Stimulated activated naive B cell treated with anti-CD40 and anti-IgM and Interleukin-4, amounts not matched to agents 10 μg/mL and 1 μg/mL and 100 μg/mL, for 72 hours (primary cell): ENCODE measurements around the gene ZMAT5.
"Not testable (repeated sequence)": the region's sequence is repeated elsewhere in the genome, so short reads cannot be mapped to it uniquely, and the experiment has no call there.

Source experiments
- ATAC-seq, 2 donors: fragments of 150-1000 bp; cut with Tn5 transposase; replicated peaks; 2 replicates each; pipeline ENCODE4 v1.10.0; 2021; ENCODE audit warnings: moderate library complexity in 1 of 2
- DNase-seq: peaks from one replicate; pipeline ENCODE4 v3.0.0; 2021
- H3K27ac Mint-ChIP-seq: one replicate; pipeline ENCODE4 v1.8.0; 2022; ENCODE audit warnings: mild to moderate bottlenecking, mixed read lengths
- H3K27me3 Mint-ChIP-seq, 2 donors: one replicate each; pipeline ENCODE4 v1.8.0; 2022; ENCODE audit warnings: mixed read lengths in 2 of 2
- H3K36me3 Mint-ChIP-seq, 2 donors: one replicate each; pipeline ENCODE4 v1.8.0; 2022; ENCODE audit warnings: mixed read lengths in 2 of 2, mild to moderate bottlenecking in 1 of 2
- H3K4me1 Mint-ChIP-seq, 2 donors: one replicate each; pipeline ENCODE4 v1.8.0; 2022; ENCODE audit warnings: mixed read lengths in 2 of 2, mild to moderate bottlenecking in 1 of 2
- H3K4me3 Mint-ChIP-seq, 2 donors: one replicate each; pipeline ENCODE4 v1.8.0; 2022; ENCODE audit warnings: mild to moderate bottlenecking in 2 of 2, mixed read lengths in 2 of 2, moderate library complexity in 1 of 2
- H3K9me3 Mint-ChIP-seq, 2 donors: one replicate each; pipeline ENCODE4 v1.8.0; 2022; ENCODE audit warnings: mixed read lengths in 2 of 2, mild to moderate bottlenecking in 1 of 2

The ZMAT5 gene

DNA sequence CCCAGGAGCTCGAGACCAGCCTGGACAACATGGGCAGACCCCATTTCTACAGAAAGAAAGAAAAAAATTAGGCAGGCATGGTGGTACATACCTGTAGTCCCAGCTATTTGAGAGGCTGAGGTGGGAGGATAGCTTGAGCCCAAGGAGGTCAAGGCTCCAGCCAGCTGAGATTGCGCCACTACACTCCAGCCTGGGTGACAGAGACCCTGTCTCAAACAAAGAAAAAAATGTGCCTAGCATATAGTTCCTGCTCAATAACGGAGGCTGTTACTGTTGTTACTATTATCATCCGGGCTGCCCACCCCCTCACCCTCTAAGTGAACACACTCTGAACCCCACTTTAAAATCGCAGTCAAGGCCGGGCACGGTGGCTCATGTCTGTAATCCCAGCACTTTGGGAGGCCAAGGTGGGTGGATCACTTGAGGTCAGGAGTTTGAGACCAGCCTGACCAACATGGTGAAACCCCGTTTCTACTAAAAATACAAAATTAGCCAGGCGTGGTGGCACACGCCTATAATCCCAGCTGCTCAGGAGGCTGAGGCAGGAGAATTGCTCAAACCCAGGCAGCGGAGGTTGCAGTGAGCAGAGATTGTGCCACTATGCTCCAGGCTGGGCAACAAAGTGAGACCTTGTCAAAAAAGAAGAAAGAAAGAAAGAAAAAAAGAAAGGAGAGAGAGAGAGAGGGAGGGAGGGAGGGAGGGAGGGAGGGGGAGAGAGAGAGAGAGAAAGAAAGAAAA lies 12.0 kb downstream of the ZMAT5 start:
- H3K9me3 Mint-ChIP-seq, H3K27me3 Mint-ChIP-seq, ATAC-seq, DNase-seq: not testable (repeated sequence)
- H3K4me1 Mint-ChIP-seq = peaks cover 13 to 24% of the 10 kb centered on the region in 2 donors
- H3K36me3 Mint-ChIP-seq = peaks cover 10 to 12% of the 10 kb centered on the region in 2 donors
- H3K4me3 Mint-ChIP-seq = peak overlapping the region in 1 of 2 donors; percentile 29
- peak overlapping the region; percentile 59 for H3K27ac Mint-ChIP-seq

DNA sequence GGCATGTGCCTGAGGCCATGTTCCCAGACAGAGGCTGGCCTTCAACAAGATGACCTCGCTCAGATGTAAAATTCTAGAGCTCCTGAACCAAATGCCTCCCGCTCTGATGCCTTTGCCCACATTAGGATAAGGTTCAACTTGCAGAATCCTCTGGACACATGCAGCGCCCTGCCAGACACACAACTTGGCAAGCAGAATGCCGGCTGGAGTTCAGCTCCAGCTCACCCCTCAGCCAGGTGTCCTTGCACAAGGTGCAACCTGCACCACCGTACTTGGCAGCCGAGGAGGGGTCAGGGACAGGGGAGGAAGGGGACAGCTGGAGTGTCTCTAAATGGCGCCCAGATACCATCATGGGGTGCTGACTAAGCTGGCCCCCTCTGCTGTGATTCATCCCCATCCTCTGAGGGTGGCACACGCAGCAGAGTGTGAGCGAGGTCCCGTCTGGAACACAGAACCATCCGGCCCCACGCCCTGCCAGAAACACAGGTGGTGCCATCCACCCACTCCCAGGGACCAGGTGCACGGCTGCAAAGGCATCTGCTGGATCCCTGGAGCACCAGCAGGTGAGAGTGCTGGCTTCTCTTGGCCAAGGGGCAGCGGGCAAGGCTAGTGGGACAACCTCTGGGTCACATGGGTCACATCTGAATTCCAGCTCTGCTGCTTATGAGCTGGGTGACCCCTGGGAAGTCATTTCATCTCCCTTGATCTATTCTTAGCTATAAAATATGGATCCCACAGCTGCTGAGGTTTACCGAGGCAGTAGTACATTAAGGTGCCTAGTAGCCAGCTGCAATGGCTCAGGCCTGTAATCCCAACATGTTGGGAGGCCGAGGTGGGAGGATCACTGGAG lies 12.8 kb downstream of the ZMAT5 start:
- H3K27me3 Mint-ChIP-seq = no peaks in the 10 kb centered on the region
- ATAC-seq = no peak
- no peak overlapping the region for H3K27ac Mint-ChIP-seq

DNA sequence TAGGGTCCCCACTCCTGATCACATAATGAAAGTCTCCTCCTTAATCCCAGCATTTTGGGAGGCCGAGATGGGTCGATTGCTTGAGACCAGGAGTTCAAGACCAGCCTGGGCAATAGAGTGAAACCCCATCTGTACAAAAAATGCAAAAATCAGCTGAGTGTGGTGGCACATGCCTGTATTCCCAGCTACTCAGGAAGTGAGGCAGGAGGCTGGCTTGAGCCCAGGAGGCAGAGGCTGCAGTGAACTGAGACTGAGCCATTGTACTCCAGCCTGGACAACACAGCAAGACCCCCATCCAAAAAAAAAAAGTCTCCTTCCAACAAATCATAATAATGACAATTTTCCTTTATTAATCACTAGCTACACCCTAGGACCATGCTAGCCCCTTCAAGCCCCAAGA lies 15.1 kb downstream of the ZMAT5 start:
- Mint-ChIP-seq H3K9me3 (no peaks in the 10 kb centered on the region), H3K4me3 (no peak overlapping the region), H3K27ac (no peak overlapping the region), H3K27me3 (no peaks in the 10 kb centered on the region), H3K4me1 (peaks cover 9 to 18% of the 10 kb centered on the region in 2 donors), H3K36me3 (peaks cover 24 to 26% of the 10 kb centered on the region in 2 donors)
- DNase-seq (no peak), ATAC-seq (no peak)

More for the DNA sequence above, 12.8 kb downstream of the ZMAT5 start:
- peaks cover 11 to 20% of the 10 kb centered on the region in 2 donors for H3K4me1 Mint-ChIP-seq
- no peaks in the 10 kb centered on the region for H3K9me3 Mint-ChIP-seq
- no peak overlapping the region for H3K4me3 Mint-ChIP-seq
- H3K36me3 Mint-ChIP-seq = peaks cover 12 to 14% of the 10 kb centered on the region in 2 donors
- DNase-seq = no peak

DNA sequence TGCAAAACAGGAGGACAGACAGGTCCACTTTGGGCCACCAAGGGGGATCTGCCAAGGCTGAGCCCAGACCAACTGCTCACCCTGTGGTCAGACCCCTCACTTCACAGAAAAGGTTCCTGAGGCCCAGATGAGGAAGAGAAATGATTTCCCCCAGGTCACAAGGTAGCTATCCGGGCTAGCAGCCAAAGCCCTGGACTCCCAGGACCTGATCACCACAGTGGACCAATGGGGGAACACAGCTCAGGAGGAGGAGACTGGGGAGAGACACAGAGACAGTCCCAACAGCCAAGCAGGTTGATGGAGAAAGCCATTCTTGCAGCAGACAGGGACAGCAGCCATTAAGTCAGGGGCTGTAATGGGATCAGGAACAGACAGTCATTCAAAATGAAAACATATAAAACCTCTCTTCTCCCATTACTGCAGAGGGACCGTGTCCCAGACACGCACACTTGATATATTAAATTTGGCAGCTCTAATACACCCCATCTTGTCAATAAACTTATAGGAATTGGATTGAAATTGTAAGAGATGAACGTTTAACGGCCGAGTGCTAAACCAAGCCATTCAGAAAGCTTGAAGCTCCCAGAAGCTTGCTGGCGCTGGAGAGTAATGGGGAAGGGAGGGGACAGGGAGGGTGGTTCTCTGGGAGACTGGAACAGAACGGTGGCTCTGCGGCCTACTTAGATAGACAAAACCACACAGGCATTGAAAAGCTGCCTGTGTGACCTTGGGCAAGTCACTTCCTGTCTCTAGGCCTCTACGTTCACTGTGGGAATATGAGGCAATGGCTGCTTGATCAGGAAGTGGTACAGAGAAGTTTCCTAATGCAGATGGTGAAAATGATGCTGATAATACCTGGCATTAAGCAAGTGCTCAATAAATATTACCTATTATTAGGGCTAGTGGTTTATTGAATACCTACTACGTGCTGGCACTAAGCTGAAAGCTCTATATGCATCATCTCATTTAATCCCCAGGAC lies 16.0 kb downstream of the ZMAT5 start:
- no peak overlapping the region for H3K27ac Mint-ChIP-seq

DNA sequence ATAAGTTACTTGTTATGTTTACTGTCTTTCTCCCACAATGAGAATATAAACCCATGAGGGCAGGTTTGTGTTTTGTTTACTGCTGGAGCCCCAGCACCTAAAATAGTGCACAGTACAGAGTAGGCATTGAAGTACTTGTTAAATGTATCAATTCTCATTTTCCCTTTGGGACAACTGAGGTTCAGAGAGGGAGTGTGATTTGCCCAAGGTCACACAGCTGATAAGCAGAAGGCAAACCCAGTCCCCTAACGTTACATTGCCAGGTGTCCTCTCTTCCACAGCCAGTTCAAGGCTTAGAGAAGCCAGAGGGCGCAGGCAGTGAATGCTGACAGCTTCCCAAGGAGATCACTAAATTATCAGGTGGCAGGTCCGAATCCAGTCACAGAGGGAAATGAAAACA lies 16.8 kb downstream of the ZMAT5 start:
- no peak overlapping the region for H3K27ac Mint-ChIP-seq
- DNase-seq (no peak), ATAC-seq (no peak)
- H3K27me3 Mint-ChIP-seq = no peaks in the 10 kb centered on the region
- peaks cover 29 to 37% of the 10 kb centered on the region in 2 donors for H3K36me3 Mint-ChIP-seq
- no peak overlapping the region for H3K4me3 Mint-ChIP-seq
- H3K4me1 Mint-ChIP-seq = peaks cover under 1 to 8% of the 10 kb centered on the region in 2 donors
- no peaks in the 10 kb centered on the region for H3K9me3 Mint-ChIP-seq

More for the DNA sequence above, 16.0 kb downstream of the ZMAT5 start:
- H3K4me1 Mint-ChIP-seq = peaks cover 8 to 16% of the 10 kb centered on the region in 2 donors
- peaks cover 25 to 29% of the 10 kb centered on the region in 2 donors for H3K36me3 Mint-ChIP-seq
- ATAC-seq (no peak), DNase-seq (no peak)
- H3K4me3 Mint-ChIP-seq = no peak overlapping the region
- no peaks in the 10 kb centered on the region for H3K9me3 Mint-ChIP-seq
- H3K27me3 Mint-ChIP-seq = no peaks in the 10 kb centered on the region

DNA sequence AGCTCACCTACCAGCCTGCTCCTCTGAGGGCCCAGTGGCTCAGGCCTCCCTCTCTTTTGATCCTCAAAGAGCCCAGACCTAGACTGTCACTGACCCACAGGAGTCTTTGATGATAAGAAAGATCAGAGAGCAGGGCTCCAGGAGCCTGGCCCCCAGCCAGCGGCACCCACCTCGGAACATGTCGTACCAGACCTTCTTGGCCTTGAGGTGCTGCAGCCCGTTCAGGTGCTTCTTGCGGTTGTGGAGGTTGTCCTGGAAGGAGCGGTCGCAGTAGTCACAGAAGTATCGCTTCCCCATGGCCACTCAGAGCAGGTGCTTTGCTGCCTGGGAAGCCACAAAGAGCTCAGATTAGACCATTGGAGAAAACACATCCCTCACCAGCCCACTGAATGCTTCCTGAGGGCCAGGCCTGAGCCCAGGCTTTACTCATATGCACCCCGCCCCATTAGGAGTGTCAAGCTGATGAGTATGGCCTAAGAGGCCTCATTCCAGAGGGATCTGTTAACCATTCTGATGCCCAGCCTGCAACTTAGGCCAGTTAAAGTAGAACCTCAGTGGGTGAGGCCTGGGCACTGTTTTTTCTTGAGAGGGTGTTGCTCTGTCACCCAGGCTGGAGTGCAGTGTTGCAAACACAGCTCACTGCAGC lies 18.4 kb downstream of the ZMAT5 start:
- Mint-ChIP-seq H3K4me1 (peaks cover 0 to 5% of the 10 kb centered on the region in 2 donors), H3K27me3 (no peaks in the 10 kb centered on the region), H3K27ac (no peak overlapping the region), H3K4me3 (no peak overlapping the region), H3K36me3 (peaks cover 31 to 41% of the 10 kb centered on the region in 2 donors), H3K9me3 (no peaks in the 10 kb centered on the region)
- ATAC-seq (no peak), DNase-seq (no peak)

DNA sequence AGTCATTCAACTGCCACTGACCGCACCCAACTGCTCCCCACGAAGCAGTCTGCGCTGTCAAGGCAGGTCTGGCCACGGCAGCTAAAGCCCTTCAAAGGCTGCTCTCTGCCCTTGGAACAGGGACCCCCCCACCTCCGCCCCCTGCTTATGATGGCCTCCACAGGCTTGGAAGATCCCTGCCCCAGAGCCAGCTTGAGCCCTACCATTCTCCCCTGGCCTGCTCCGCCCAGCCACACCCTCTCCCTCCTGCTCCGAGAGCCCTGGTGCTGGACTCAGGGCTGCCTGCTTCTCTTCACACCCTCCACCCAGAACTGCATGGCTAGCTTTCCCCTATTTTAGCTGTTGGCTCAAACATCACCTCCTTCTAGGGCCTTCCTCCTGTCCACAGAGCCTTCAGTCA lies 19.0 kb downstream of the ZMAT5 start:
- no peak for ATAC-seq
- Mint-ChIP-seq H3K36me3 (peaks cover 31 to 41% of the 10 kb centered on the region in 2 donors), H3K27ac (no peak overlapping the region), H3K4me3 (no peak overlapping the region), H3K4me1 (peaks cover 0 to 5% of the 10 kb centered on the region in 2 donors), H3K9me3 (no peaks in the 10 kb centered on the region), H3K27me3 (no peaks in the 10 kb centered on the region)
- no peak for DNase-seq

DNA sequence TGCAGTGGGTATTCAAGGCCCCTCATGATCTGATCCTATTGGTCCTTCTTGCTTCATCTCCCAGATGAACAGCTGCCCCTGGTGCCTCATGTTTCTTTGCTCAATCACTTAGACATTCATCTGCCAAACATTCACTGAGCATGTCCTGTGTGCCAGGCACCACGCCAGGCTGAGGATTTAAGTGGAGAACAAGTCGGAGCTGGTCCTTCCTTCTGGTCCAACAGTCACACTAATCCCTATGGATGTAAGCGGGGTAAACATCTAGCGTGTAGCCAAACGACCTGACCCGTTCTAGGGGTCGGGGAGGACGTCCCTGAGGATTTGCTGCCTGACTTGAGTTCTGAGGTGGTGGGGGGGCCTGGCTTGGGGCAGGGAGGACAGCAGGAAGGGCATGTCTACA lies 21.9 kb downstream of the ZMAT5 start:
- ATAC-seq (no peak), DNase-seq (no peak)
- Mint-ChIP-seq H3K4me3 (no peak overlapping the region), H3K9me3 (no peaks in the 10 kb centered on the region), H3K27ac (no peak overlapping the region), H3K27me3 (no peaks in the 10 kb centered on the region), H3K36me3 (peaks cover 30 to 56% of the 10 kb centered on the region in 2 donors), H3K4me1 (no peaks in the 10 kb centered on the region)

DNA sequence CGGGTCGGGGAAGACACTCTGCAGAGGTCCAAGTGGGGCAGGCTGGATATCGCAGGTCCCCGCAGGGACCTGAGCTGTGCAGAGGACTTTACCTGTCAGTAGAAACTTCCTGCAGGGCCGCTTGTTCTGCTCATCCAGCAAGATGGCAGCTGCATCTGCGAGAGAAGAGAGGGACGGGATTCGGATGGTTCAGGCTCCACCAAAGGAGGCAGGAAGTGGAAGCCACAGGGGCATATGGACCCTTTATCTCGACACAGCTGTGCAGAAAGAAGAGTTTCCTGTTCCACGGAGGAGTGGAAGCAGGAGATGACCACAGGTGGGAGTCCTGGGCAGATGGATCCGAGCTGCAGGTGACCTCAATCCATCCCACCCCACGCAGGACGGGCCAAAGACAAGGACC lies 24.5 kb downstream of the ZMAT5 start:
- H3K27me3 Mint-ChIP-seq = no peaks in the 10 kb centered on the region
- peaks cover 29 to 62% of the 10 kb centered on the region in 2 donors for H3K36me3 Mint-ChIP-seq
- H3K4me3 Mint-ChIP-seq = no peak overlapping the region
- H3K27ac Mint-ChIP-seq = peak overlapping the region; percentile 14
- no peak for ATAC-seq
- DNase-seq = no peak
- H3K4me1 Mint-ChIP-seq = no peaks in the 10 kb centered on the region
- H3K9me3 Mint-ChIP-seq = no peaks in the 10 kb centered on the region

DNA sequence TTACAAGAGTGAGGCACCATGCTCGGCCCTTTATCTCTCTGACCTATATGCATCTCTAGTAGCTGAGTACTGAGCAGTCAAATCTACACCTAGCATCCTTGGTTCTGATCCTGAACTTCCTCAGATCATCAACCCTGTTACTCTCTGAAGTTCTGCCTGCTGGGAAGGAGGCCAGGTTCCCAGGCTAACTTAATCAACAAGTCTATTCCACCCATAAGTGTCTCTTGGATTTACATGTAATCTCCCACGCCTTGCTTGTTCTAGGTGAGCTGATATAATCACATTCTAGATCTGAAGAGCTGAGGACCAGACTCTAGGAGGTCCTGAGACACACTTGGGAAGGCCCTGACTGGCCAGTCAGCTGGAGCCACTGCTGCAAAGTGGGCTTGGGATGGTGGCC lies 24.9 kb downstream of the ZMAT5 start:
- H3K4me3 Mint-ChIP-seq = no peak overlapping the region
- ATAC-seq (no peak), DNase-seq (no peak)
- H3K27me3 Mint-ChIP-seq = no peaks in the 10 kb centered on the region
- no peaks in the 10 kb centered on the region for H3K4me1 Mint-ChIP-seq
- no peak overlapping the region for H3K27ac Mint-ChIP-seq
- H3K9me3 Mint-ChIP-seq = no peaks in the 10 kb centered on the region
- H3K36me3 Mint-ChIP-seq = peaks cover 28 to 63% of the 10 kb centered on the region in 2 donors

DNA sequence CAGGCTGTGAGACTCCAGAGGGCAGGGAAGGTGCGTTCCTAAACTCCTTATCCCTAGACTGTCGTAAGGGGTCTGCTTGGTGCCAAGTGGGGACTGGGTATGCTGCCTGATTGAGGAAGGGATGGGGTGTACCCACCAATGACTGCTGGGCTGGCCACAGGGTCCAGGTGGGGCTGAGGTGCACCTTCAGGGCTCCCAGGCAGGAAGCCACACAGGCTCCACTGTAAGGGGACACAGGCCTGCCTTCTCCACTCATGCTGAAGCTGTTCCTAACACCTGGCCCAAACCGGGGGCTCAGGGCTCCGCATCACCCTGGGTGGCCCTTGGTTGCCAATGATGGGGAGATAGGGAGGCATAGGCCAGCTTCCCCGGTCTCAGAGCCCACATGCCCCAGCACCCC lies 26.6 kb downstream of the ZMAT5 start:
- H3K4me3 Mint-ChIP-seq = no peak overlapping the region
- DNase-seq = no peak
- no peak overlapping the region for H3K27ac Mint-ChIP-seq
- no peak for ATAC-seq
- peaks cover 0 to 3% of the 10 kb centered on the region in 2 donors for H3K4me1 Mint-ChIP-seq
- no peaks in the 10 kb centered on the region for H3K27me3 Mint-ChIP-seq
- H3K36me3 Mint-ChIP-seq = peaks cover 27 to 60% of the 10 kb centered on the region in 2 donors
- no peaks in the 10 kb centered on the region for H3K9me3 Mint-ChIP-seq

DNA sequence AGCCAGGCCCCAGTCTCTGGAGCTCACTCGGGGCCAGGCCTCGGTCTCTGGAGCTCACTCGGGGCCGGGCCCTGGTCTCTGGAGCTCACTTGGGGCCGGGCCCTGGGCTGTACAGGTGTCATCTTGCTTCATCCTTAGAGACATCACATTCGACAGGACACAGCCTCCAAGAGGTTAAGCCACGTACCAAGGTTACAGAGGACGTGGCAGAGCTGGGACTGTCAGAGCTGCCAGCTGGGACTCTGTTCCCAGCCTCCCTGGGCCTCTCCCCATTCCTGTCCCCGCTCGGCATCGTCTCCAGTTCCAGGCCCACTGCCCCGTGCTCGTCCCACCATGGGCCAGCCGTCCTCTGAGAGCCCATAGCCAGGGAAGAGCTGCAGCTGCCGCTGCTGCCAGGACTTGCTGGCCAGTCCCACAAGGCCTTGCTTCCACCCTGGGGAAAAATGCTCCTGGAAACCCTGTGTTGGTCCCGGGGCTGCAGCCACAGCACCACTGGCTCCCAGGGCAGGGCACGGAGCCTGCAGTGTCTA lies 27.4 kb downstream of the ZMAT5 start:
- H3K4me1 Mint-ChIP-seq = peaks cover 6% of the 10 kb centered on the region in 2 donors
- H3K4me3 Mint-ChIP-seq = no peak overlapping the region
- no peaks in the 10 kb centered on the region for H3K27me3 Mint-ChIP-seq
- H3K9me3 Mint-ChIP-seq = no peaks in the 10 kb centered on the region
- H3K27ac Mint-ChIP-seq = no peak overlapping the region
- H3K36me3 Mint-ChIP-seq = peaks cover 29 to 59% of the 10 kb centered on the region in 2 donors
- ATAC-seq (no peak), DNase-seq (no peak)

DNA sequence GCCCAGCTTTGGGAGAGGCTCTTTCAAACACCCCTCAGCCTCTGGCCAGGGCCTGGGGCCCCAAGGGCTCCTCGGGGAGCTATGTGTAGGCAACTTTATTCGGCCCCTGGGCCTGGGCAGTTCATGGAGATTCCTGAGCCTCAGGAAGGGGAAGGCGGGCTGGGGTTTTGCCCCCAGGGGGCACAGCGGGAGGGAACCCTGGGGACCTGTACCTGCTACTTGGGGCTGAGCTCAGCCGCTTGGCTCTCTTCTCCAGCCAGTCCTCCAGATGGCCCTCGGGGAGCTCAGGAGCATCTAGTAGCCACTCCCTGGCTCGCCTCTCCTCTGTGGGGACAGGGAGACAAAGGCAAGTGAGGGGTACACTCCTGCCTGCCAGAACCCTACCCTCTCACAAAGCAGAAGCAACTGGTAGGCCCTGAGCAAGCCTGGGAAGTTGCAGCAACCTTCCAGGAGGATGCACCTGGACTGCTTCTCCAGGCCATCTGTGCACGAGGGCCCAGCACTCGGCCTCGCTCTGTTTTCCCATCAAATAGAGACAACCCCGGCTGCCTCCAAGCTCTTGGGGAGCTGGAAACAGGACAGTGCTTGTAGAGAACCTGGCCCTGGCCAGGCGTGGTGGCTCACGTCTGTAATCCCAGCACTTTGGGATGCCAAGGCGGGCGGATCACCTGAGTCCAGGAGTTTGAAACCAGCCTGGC lies 28.5 kb downstream of the ZMAT5 start:
- H3K27ac Mint-ChIP-seq = no peak overlapping the region
- DNase-seq (no peak), ATAC-seq (no peak)
- no peaks in the 10 kb centered on the region for H3K9me3 Mint-ChIP-seq
- no peaks in the 10 kb centered on the region for H3K27me3 Mint-ChIP-seq
- peaks cover 33 to 66% of the 10 kb centered on the region in 2 donors for H3K36me3 Mint-ChIP-seq
- peaks cover 15 to 18% of the 10 kb centered on the region in 2 donors for H3K4me1 Mint-ChIP-seq
- no peak overlapping the region for H3K4me3 Mint-ChIP-seq
